GM21619 (cell line): ENCODE measurements around the gene ABHD8.

Experiments
- ATAC-seq: cut with Tn5 transposase; IDR thresholded peaks from one replicate; pipeline ENCODE4 v1.9.1; 2021; ENCODE audit not compliant: unreplicated experiment

ABHD8 gene

DNA sequence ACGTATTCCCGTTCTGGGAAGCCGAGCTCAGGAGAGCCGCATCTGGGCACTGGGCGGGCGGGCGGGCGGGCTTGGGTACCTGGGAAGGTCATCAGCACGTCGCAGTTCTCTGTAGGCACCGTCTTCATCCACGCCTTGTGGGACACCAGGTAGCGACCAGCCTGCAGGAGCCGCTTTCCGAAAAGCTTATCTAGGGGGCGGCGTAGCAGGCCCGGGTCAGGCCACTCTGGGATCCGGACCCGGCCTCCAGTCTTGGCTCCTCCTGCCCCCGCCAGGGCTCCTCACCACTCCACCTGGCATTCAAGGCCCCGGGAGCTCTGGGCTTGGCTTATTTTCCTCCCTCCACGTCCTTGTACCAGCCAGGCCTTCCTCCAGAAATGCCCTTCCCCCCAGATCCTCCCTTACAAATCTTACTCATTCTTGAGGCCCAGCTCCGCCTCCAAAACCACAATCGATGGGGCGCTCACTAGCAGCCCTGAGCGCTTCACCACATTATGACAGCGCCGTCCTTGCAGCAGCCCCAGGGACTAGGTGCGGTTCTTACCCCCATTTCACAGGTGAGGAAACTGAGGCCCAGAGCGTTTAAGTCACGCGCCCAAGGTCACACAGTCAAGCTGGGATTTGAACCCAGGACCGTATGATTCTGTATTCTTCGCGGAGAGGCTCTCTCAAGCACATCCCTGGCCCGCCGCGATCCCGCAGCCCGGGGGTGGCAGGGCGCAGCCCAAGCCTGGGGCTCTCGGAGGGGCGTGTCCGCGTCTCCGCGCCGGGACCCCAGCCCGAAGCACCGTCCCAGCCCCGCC is 30.6 kb upstream of the ABHD8 start:
- no peak for ATAC-seq

DNA sequence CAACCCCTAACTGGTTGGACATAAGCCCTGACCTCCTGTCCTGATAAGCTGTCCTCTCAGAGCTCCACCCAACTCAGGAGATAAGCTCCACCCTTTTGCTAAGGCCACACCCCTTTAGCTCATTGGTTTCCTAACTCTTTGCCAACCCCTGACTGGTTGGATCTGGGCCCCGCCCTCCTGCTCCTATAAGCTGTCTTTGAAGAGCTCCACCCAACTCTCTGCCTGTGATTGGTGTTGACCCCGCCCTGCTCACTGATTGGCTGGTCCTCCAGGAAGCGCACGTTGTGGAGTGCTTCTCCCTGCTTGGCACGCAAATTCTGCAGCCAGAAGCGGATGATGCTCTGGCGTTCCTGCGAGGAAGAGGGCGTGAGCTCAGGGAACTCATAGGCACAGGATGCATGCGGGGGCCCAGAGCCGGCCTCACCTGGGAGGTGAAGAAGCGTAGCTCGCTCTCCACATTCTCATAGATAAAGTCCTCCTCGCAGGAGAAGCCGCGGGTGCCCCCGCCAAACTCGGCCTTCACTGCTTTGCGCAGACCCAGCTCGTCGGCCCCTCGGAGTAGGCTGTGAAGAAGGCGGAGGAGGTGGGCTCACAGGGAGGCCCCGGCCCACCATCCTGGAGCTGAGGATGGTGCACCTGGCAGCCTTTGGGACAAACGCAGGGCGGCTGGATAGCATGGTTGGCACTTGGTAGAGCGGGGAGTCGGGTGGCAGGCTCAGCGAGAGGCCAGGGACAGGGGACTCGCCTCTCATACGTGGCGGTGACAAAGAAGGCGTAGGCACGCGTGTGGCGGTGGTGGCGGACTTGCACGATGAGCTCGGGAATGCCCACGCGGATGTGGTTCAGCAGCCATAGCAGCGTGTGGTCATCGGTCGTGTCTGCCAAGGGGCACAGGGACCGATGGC is 29.7 kb upstream of the ABHD8 start:
- no peak for ATAC-seq

DNA sequence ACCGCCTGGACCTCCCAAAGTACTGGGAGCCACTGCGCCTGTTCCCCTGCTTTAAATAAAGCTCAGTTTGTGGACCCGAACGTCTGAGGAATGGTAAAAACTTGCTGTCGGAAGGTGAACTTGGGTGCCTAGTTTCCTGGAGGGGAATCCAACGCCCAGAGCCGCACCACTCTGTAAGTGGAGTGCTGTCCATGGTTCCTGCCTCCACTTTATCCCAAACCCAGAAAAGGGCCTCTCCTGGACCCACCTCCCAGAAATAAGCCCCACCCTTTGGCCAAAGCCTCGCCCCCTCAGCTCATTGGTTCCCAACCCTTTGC is 29.1 kb upstream of the ABHD8 start:
- no peak for ATAC-seq

DNA sequence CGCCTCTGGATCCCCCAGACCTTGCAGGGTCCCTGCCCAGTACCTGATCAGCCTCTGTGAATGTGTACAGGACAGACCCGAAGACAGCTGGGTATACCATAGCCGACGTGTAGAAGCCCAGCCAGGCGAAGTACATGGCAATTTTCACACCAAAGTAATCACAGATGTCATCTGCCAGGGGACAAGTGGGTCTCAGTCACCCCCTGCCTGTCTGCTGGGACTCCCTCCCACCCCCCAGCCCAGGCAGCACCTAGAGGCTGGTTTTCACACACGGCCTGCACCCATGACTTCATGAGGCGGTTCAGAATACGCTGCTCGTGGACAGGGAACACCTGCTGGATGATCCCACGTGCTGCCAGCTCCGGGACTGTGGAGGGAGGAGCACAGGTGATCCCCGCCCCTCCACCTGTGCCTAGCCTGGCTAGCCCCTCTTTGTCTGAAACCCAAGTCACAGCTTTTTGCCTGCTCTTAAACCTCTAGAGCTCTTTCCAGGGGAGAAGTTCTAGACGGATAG is 27.9 kb upstream of the ABHD8 start:
- ATAC-seq: no peak

DNA sequence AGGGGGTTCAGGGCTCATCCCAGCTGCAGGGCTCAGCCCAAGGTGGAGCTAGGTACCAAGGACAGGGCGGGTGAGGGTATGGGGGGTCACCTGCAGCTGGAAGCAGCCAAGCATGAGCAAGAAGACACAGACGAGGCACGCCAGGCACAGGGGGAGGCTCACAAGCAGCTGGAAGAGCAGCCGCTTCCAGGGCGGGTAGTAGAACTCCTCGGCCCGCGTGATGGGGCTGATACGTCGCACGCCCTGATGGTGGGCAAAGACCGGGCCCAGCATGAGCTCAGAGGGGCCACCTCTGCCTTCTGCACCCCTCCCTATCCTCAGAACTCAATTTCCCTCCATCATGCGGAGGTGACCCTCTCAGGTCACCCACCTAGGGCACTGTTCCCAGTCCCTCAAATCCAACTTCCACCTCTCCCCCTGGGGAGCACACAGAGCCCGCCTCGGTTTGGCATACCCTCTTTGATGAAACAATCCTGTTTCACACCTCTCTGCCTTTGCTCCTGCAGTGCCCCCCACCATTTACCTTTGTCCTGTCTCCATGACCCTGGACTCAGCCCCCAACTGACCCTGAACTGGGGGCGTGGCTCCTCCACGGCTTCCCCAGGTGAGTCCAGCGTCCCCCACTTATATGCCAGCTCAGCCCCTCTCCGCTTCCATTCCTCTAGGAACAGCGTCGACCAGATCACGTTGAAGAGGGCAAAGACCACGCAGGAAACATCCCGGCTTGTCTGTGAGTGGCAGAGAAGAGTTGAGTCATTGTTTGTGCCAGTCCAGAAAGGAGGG is 27.2 kb upstream of the ABHD8 start:
- no peak for ATAC-seq

DNA sequence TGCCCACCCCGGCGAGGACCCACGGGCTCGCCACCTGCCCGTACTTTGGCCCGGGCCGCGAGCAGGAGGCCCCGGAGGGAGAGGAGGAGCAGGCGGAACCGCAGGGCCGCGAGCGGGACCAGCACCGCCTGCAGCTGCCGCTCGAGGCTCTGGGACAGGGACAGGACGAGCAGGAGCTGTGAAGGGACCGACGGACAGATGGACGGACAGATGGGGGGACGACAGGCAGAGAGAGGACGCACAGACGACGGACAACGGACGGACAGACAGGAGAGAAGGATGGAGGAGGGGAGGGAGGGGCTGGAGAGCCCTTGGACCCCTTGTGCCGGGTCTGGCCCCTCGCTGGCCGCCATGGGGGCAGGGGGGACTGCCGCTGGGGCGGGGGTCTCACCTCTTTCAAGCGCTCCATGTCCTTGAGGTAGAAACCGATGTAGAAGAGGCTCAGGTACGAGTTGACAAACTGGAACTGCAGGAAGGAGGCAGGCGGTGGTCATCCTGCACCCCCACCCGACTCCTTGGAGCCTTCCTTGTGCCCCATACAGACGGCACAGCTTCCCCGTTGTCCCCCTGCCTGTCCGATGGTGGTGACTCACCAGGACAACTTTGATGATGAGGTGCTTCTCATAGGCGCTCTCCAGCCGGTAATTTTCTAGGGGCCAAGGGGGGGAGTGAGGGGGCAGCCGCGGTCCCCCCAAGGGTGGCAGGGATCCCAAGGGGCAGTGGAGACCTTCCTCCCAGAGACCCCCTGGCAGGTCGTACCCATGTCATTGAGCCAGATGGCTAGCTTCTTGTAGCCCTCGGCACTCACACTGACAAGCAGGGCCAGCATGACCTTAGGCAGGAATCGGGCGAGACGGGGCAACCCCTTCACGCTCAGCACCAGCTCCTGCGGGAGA is 26.4 kb upstream of the ABHD8 start:
- no peak for ATAC-seq

DNA sequence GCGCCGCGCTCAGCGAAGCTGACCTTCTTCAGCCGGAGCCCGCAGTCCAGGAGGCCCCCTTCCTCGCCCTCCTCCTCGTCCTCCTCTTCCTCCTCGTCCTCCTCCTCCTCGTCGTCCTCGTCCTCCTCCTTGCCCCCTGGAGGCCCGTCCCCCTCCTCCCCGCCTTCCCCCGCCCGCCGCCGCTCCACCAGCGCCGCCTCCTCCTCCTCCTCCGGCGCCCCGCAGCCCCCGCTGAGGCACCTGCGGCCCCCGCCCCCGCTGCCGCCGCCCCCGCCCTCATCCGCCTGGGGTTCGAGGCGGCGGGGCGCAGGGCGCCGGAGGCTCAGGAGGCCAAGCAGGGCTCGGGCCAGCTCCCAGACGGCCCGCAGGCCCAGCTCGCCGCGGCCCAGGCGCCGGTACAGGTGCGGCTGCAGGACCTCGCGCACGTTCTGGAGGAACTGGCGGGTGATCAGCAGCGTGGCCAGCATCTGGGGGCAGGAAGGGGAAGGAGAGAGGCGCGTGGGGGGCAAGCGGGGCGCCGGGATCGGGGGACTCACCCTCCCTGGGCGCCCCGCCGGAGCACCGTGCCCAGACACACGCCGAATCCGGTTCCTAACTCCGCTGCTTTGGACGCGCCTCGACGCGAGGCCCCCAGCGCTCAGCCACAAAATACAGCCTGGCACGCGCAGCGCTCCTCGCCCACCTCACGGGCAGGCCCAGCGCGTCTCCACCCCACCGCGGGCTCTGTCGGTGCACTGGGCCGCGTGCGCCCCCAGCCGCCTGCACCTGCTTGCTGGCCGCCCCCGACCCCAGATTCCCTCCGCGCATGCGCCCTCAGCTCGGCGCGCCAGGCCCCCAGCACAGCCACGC is 25.5 kb upstream of the ABHD8 start:
- no peak for ATAC-seq

DNA sequence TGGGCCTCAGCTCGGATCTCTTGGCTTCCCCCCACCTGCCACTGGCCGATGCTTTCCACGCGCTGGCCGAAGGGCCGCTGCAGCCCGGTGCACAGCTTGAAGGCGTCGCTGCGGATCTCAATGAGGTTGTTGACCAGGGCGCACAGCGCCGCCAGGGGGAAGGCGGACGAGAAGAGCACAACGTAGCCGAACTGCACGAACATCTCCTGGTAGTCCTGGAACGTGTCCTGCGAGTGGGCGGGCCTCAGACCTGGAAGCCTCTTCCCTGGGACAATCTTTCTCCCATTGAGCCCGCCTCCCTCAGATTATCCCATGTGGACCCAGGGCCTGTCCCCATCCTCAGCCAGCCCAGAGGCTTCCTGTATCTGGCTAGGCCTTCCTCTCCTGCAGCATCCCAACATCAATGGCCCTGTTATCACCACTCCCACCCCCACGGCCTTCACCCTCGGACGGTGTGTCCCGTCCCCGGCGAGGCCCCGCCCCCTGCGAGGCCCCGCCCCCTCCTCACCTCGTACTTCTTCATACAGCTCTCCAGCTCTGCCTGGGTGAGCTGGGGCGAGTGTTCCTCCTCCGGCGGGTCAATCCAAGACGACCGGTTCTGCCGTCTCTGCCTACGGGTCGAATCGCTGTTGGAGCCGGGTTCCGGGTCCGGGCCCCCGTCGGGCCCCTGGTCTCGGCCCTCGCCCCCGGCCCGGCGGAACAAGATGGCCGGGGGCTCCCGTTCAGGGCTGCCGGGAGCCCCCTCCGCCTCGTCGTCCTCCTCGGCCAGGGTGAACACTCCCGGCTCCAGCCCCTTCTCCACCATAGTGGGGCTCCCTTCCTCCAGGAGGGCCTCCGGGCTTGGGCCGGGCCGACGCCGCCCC is 24.7 kb upstream of the ABHD8 start:
- no peak for ATAC-seq

DNA sequence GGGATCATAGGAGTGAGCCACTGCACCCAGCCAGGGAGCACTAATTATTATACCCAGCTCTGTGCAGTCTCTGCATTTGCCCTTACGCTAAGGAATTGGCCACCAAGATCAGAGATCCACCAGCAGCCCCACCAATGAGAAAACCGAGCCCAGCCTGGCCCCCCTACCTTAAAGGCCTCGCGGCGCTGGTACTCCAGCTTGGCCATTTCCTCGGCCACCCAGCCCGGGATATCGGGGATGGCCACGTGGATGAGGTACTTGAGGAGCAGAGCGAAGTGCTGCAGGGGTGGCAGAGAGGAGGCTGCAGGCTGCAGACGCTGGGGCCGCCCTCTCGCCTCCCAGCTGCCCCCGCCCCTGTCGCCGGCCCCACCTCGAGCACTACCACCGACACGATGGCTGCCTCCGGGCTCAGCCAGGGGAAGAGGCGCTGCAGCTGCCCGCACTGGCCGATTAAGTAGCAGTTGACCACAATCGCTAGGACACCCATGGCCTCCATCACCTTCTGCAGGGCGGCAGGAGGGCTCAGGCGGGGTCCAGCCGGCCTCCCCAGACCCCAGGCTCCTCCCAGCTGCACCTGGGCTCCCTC is 23.9 kb upstream of the ABHD8 start:
- no peak for ATAC-seq

DNA sequence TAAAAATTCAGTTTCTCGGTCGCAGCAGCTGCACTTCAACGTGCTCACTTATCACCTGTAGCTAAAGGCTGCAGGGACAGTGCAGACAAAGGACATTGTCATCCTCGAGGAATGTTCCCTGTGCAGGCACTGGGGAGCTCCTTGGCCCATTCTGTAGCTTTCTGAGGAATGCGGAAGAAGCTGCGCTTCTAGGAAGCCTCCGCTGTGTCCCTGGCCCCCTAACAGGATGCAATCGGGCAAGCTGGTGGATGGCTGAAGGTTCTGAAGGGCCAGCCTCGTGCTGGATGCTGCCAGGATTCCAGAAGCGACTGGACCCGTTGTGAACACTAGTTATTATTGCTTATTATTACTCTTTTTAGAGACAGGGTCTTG is 23.4 kb upstream of the ABHD8 start:
- no peak for ATAC-seq

DNA sequence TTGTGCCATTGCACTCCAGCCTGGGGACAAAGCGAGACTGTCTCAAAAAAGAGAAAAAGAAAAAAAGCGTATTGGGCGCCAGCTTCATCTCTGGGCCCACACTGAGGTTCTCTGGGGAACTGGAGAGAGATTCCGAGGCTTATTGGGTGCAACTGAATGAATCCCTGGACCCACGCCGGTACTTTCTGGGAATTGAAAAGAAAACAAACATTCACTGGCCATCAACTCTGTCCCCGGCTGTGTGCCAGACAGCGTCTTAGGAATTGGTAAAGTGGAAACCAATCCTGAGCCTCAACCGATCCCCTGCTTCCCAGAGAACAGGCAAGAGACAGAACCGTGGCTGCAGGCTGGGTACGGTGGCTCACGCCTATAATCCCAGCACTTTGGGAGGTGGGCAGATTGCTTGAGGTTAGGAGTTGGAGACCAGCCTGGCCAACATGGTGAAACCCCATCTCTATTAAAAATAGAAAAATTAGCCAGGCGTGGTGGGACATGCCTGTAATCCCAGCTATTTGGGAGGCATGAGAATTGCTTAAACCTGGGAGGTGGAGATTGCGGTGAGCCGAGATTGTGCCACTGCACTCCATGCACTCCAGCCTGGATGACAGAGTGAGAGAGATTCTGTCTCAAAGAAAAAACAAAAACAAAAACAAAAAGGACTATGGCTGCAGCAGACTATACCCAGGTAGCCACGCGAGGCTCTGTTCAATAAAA is 22.8 kb upstream of the ABHD8 start:
- no peak for ATAC-seq

DNA sequence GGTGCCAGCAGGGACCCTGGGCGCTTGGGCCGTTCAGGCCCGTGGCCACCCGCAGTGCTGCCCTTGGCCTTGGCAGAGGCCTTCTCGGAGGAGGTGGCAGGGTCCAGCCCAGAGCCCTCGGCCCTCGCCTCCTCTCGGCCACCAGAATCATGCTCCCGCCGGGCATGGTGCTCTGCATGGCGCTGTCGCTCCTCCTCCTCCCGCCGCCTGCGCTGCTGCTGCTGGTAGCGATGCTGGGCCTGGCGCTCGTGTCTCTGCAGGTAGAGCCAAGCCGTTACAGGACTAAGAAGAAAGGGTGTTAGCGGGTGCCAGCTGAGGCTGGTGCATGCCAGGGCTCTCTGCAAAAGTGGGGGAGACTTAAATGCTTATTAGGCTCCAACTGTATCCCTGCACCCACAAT is 21.9 kb upstream of the ABHD8 start:
- ATAC-seq: no peak

DNA sequence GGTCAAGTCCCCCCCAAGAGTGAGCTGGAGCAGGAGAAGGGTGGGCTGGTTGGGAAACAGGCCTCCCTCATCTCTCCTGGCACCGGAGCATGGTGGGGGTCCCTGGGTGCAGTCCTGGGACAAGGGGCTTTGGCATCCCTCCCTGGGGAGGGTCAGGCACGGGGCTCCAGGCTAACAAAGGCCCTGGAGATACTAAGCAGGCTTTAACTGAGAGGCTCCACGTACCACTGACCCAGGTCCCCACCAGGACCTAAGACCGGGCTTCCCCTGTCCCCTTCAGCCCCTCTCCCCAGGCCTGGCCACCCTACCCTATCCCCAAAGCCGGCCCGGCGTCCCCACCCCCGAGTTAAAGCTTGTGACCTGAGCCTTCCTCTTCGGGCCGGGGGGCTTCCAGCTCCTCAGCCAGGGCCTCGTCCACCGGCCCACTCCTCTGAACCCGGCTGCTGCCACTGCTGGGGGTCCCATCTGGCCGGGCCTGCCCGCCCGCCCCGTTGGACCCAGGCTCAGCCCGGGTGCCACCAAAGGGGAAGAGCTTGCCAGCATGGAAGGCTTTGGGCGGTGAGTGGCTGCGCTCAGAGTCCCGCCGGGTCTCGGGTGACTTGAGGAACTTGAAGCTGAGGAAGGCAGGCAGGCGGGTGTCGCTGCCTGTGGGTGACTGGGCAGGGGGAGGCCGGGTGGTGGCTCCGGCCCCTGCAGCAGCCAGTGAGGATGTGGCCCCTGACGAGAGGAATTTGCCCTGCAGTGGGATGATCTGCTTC is 21.3 kb upstream of the ABHD8 start:
- ATAC-seq: no peak

DNA sequence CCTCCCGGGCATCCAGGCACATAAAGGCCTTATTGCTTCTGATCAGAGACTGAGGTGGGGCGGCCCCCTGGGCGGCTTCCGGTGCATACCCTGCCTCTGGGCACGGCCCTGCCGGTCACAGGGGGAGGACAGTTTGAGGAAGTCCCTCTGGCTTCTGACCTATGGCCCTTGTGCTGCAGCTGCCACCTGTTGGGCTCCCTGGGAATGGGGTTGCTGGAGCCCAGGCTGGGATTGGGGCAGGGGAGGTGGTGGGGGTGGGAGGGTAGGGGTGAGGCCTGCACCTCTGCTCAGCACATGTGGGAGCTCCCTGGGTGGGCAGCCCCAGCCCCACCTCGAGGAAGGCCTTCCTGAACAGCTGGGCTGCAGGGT is 20.7 kb upstream of the ABHD8 start:
- no peak for ATAC-seq

DNA sequence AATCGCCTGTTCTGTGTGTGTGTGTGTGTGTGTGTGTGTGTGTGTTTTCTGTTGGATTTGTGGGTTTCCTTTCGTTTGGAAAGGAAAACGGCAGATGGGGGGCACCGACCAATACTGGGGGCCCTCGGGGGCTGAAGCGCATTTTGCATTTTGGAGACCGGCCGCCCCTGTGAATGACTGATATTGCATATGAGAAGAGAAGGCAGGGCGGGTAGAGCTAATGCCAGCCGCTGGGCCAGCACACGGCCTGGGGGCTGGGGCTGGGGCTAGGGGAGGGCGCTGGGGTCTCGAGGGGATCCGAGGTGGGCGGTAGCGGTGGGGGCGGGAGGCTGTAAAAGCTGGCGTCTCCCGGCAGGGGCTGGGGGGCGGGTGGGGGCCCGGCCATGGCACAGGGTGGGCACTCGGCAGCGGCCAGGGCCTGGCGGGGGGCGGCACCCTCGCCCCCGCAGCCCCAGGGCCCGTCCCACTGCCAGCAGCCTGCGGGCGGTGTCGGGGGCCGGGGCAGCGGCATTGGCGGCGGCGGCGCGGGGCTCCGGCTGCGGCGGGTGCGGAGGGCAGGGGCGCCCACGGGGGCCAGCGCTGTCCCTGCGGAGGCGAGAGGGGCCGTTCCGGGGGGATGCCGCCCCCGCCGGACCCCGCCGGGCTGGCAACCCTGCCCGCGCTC is 20.2 kb upstream of the ABHD8 start:
- no peak for ATAC-seq

DNA sequence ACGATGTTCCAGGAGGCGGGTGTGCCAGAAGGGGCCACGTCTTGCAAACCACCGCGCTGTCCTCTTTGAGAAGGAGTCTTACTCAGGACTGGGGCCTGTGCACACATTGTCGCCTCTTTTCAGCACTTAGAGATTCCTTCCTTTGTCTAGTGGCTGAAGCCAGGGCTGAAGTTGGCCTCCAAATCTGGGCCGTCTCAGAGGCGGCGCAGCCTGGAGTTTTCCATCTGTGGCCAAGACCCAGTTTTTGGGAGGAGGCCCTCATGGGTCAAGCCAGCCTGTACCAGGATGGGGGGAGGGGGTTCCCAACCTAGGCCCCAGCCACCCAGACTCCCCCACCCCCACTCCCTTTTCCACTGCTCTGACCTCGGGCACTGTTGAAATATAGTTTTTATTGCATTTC is 19.6 kb upstream of the ABHD8 start:
- no peak for ATAC-seq
